Ectodermal cell (in vitro differentiated cells): ENCODE measurements around the gene CDK4.

Experiments used
- H3K27ac ChIP-seq: 2 replicates; pipeline ENCODE4 v1.7.0; 2013; ENCODE audit warnings: mild to moderate bottlenecking, low read depth, low read length; ENCODE audit not compliant: insufficient read depth, poor library complexity, severe bottlenecking
- H3K27me3 ChIP-seq: 2 replicates; pipeline ENCODE4 v1.7.0; 2013; ENCODE audit warnings: mild to moderate bottlenecking, low read length; ENCODE audit not compliant: insufficient read depth, control insufficient read depth, poor library complexity, severe bottlenecking
- H3K36me3 ChIP-seq: one replicate; pipeline ENCODE4 v1.7.0; 2013; ENCODE audit warnings: low read length; ENCODE audit not compliant: control insufficient read depth, insufficient read depth
- H3K4me1 ChIP-seq: one replicate; pipeline ENCODE4 v1.7.0; 2013; ENCODE audit warnings: low read length; ENCODE audit not compliant: control insufficient read depth, insufficient read depth
- H3K4me3 ChIP-seq: 2 replicates; pipeline ENCODE4 v1.7.0; 2013; ENCODE audit warnings: low read depth, low read length, control low read depth; ENCODE audit not compliant: insufficient read depth
- H3K9me3 ChIP-seq: 2 replicates; pipeline ENCODE4 v1.7.0; 2013; ENCODE audit warnings: mild to moderate bottlenecking, low read length, moderate library complexity; ENCODE audit not compliant: control insufficient read depth
- WGBS, 2 experiments: methylation state at CpG; one replicate each; pipeline ENCODE4 v1.1.7; 2013; ENCODE audit warnings: missing lambda C conversion rate in 2 of 2; 5-methylcytosine and 5-hydroxymethylcytosine counted together

Gene CDK4

GRCh38 chr12:57746025-57746424 lies 6.1 kb downstream of the CDK4 start:
- peaks cover 27% of the 10 kb centered on the region for H3K36me3 ChIP-seq
- H3K4me1 ChIP-seq, result peaks cover 6% of the 10 kb centered on the region
- H3K27me3 ChIP-seq, result peaks cover 31% of the 10 kb centered on the region
- no peaks in the 10 kb centered on the region for H3K9me3 ChIP-seq
- no peak overlapping the region for H3K27ac ChIP-seq
- peak overlapping the region; percentile 87 for H3K4me3 ChIP-seq
- WGBS, 2 experiments, result 95 to 96% methylated on average over 3 of the region's 3 CpGs

GRCh38 chr12:57745485-57745881 lies 6.6 kb downstream of the CDK4 start:
- Histone ChIP-seq H3K27ac (peak overlapping the region; percentile 96), H3K4me3 (peak overlapping the region; percentile 87), H3K9me3 (no peaks in the 10 kb centered on the region), H3K27me3 (peaks cover 37% of the 10 kb centered on the region), H3K4me1 (peaks cover 1% of the 10 kb centered on the region), H3K36me3 (peaks cover 22% of the 10 kb centered on the region)
- WGBS, 2 experiments, result 66 to 71% methylated on average over 8 of the region's 8 CpGs

- Histone ChIP-seq H3K4me3 (peak within 1 kb of the TSS; percentile 87), H3K36me3 (peaks cover 17% of the 10 kb centered on the region), H3K9me3 (no peaks in the 10 kb centered on the region), H3K27me3 (peaks cover 42% of the 10 kb centered on the region), H3K27ac (peak within 1 kb of the TSS; percentile 96), H3K4me1 (peaks cover 1% of the 10 kb centered on the region)
- 3 to 4% methylated on average over 29 of the region's 29 CpGs for WGBS, 2 experiments
These were observed 7.2 kb downstream of the CDK4 start, which contains the start of gene TSPAN31 for GRCh38 chr12:57744777-57745484. TSS of gene TSPAN31 (plus strand) at chr12:57745039. CDS start at chr12:57745155, 116 bp downstream.

- H3K4me3 ChIP-seq, result peak overlapping the region; percentile 87
- H3K36me3 ChIP-seq, result peaks cover 17% of the 10 kb centered on the region
- H3K27me3 ChIP-seq, result peaks cover 49% of the 10 kb centered on the region
- WGBS, 2 experiments, result 37 to 38% methylated on average over 21 of the region's 21 CpGs
- H3K27ac ChIP-seq, result peak overlapping the region; percentile 96
- H3K9me3 ChIP-seq, result no peaks in the 10 kb centered on the region
- H3K4me1 ChIP-seq, result peaks cover 8% of the 10 kb centered on the region
These were observed 7.8 kb downstream of the CDK4 start for GRCh38 chr12:57744194-57744776.

GRCh38 chr12:57743769-57744168 lies 8.3 kb downstream of the CDK4 start:
- 77% methylated on average over 2 of the region's 2 CpGs; no CpG with 5 or more reads in 1 of the 2 experiments for WGBS, 2 experiments
- no peak overlapping the region for H3K4me3 ChIP-seq
- peaks cover 13% of the 10 kb centered on the region for H3K36me3 ChIP-seq
- peaks cover 9% of the 10 kb centered on the region for H3K4me1 ChIP-seq
- H3K9me3 ChIP-seq, result no peaks in the 10 kb centered on the region
- H3K27me3 ChIP-seq, result peaks cover 54% of the 10 kb centered on the region
- no peak overlapping the region for H3K27ac ChIP-seq

- peaks cover 16% of the 10 kb centered on the region for H3K4me1 ChIP-seq
- H3K27me3 ChIP-seq, result peaks cover 71% of the 10 kb centered on the region
- H3K9me3 ChIP-seq, result no peaks in the 10 kb centered on the region
- no peak overlapping the region for H3K4me3 ChIP-seq
- H3K36me3 ChIP-seq, result peaks cover 8% of the 10 kb centered on the region
- H3K27ac ChIP-seq, result no peak overlapping the region
- 65% methylated on average over 14 of the region's 14 CpGs for WGBS, 2 experiments
These were observed 10.0 kb downstream of the CDK4 start for GRCh38 chr12:57741844-57742738.

GRCh38 chr12:57741413-57741789 lies 10.7 kb downstream of the CDK4 start:
- 89 to 91% methylated on average over 1 of the region's 1 CpG for WGBS, 2 experiments
- Histone ChIP-seq H3K4me1 (peaks cover 20% of the 10 kb centered on the region), H3K27ac (no peak overlapping the region), H3K9me3 (no peaks in the 10 kb centered on the region), H3K36me3 (peaks cover under 1% of the 10 kb centered on the region), H3K4me3 (no peak overlapping the region), H3K27me3 (peaks cover 77% of the 10 kb centered on the region)

GRCh38 chr12:57740656-57741412 lies 11.3 kb downstream of the CDK4 start:
- H3K27me3 ChIP-seq, result peaks cover 83% of the 10 kb centered on the region

GRCh38 chr12:57739914-57740538 lies 12.1 kb downstream of the CDK4 start:
- Histone ChIP-seq H3K9me3 (no peaks in the 10 kb centered on the region), H3K27me3 (peaks cover 91% of the 10 kb centered on the region), H3K27ac (no peak overlapping the region), H3K4me1 (peaks cover 27% of the 10 kb centered on the region), H3K36me3 (no peaks in the 10 kb centered on the region), H3K4me3 (no peak overlapping the region)
- 23 to 27% methylated on average over 10 of the region's 10 CpGs for WGBS, 2 experiments

More at GRCh38 chr12:57740656-57741412, 11.3 kb downstream of the CDK4 start:
- Histone ChIP-seq H3K36me3 (no peaks in the 10 kb centered on the region), H3K27ac (no peak overlapping the region), H3K9me3 (no peaks in the 10 kb centered on the region), H3K4me1 (peaks cover 25% of the 10 kb centered on the region), H3K4me3 (no peak overlapping the region)
- WGBS, 2 experiments, result 85% methylated on average over 5 of the region's 5 CpGs
